PC-3 (cell line): Measurements from ENCODE around the gene OR51M1. TPM values are rescaled to one million over a fixed set of nuclear protein-coding genes. Genes with fewer than 3 reads are reported as not detected.

Experiments
- ATAC-seq: fragments of 200-7000 bp; cut with Tn5 transposase; 2 replicates; pipeline ENCODE4 v1.9.1; 2020; ENCODE audit warnings: mild to moderate bottlenecking, moderate library complexity
- BruUV-seq: library from RNA; stranded (reverse); fragments of 400-500 nt; replicated peaks from 2 replicates; lab custom pipeline; 2021; lab: Mats Ljungman, UMichigan
- CTCF ChIA-PET: fragments of 300-600 bp; sonication (Branson Sonifier 250); formaldehyde crosslinking; loops from one replicate; lab custom pipeline; 2022; ENCODE audit warnings: antibody characterized with exemption; lab: Charles Lee
- POLR2A ChIA-PET: fragments of 300-600 bp; sonication (Branson Sonifier 250); formaldehyde crosslinking; loops from one replicate; lab custom pipeline; 2022; ENCODE audit warnings: antibody characterized with exemption; ENCODE audit not compliant: unreplicated experiment; lab: Charles Lee
- DNase-seq: peaks from one replicate; pipeline ENCODE4 v3.0.0-alpha.2; 2015
- H2AFZ ChIP-seq: fragments of 300-600 bp; sonication (generic); 2 replicates; pipeline ENCODE4 v1.6.0; 2016; ENCODE audit warnings: antibody characterized with exemption, low read length
- H3F3A ChIP-seq: fragments of 300-600 bp; sonication (generic); one replicate; pipeline ENCODE4 v1.6.0; 2017; ENCODE audit warnings: antibody characterized with exemption, low read length, control low read depth, mild to moderate bottlenecking; ENCODE audit not compliant: unreplicated experiment
- H3K27ac ChIP-seq: fragments of 300-600 bp; sonication (generic); 2 replicates; pipeline ENCODE4 v1.5.1; 2016; ENCODE audit warnings: mild to moderate bottlenecking, low read length
- H3K27me3 ChIP-seq: fragments of 300-600 bp; sonication (generic); 2 replicates; pipeline ENCODE4 v1.6.1; 2016; ENCODE audit warnings: low read length, mixed read lengths
- H3K36me3 ChIP-seq: fragments of 300-600 bp; sonication (generic); 2 replicates; pipeline ENCODE4 v1.6.1; 2016; ENCODE audit warnings: low read depth, mixed run types, low read length, mixed read lengths
- H3K4me1 ChIP-seq: fragments of 300-600 bp; sonication (generic); 2 replicates; pipeline ENCODE4 v1.5.1; 2016; ENCODE audit warnings: low read length; ENCODE audit not compliant: insufficient read depth
- H3K4me2 ChIP-seq: fragments of 300-600 bp; sonication (generic); 2 replicates; pipeline ENCODE4 v1.6.0; 2016; ENCODE audit warnings: low read length
- H3K4me3 ChIP-seq: fragments of 300-600 bp; sonication (generic); 2 replicates; pipeline ENCODE4 v1.5.1; 2016; ENCODE audit warnings: mild to moderate bottlenecking, low read length, mixed read lengths
- H3K79me2 ChIP-seq: fragments of 300-600 bp; sonication (generic); 2 replicates; pipeline ENCODE4 v1.6.1; 2017; ENCODE audit warnings: low read length, mixed read lengths
- H3K9ac ChIP-seq: fragments of 300-600 bp; sonication (generic); 2 replicates; pipeline ENCODE4 v1.6.0; 2016; ENCODE audit warnings: mild to moderate bottlenecking, low read length
- H3K9me2 ChIP-seq: fragments of 300-600 bp; sonication (generic); replicated peaks from 2 replicates; pipeline ENCODE4 v1.6.1; 2016; ENCODE audit warnings: mixed run types, low read length, mixed read lengths
- H3K9me3 ChIP-seq: fragments of 300-600 bp; sonication (generic); 2 replicates; pipeline ENCODE4 v1.6.1; 2016; ENCODE audit warnings: low read length, mixed read lengths
- H4K20me1 ChIP-seq: fragments of 300-600 bp; sonication (generic); 2 replicates; pipeline ENCODE4 v1.6.1; 2016; ENCODE audit warnings: low read length, mixed read lengths
- CTCF ChIP-seq: fragments of 300-600 bp; sonication (generic); conservative IDR thresholded peaks from 2 replicates; pipeline ENCODE4 v1.5.1; 2017; ENCODE audit warnings: antibody characterized with exemption, low read depth, mild to moderate bottlenecking, low read length
- EZH2 ChIP-seq: fragments of 300-600 bp; sonication (generic); IDR thresholded peaks from one replicate; pipeline ENCODE4 v1.6.1; 2017; ENCODE audit warnings: antibody characterized with exemption, mild to moderate bottlenecking, low read length; ENCODE audit not compliant: unreplicated experiment
- EZH2phosphoT487 ChIP-seq: fragments of 300-600 bp; sonication (generic); IDR thresholded peaks from 2 replicates; pipeline ENCODE4 v1.6.1; 2018; ENCODE audit warnings: mild to moderate bottlenecking, antibody characterized with exemption, low read length, borderline replicate concordance
- intact Hi-C: fragments of 100-400 bp; cut with micrococcal nuclease; formaldehyde crosslinking; loops from 2 replicates; pipeline ENCODE4 v1.9.0; 2023
- total RNA-seq: library from RNA; depleted of rRNA; stranded (reverse); fragments of >200 nt; gene quantifications from 2 replicates; pipeline ENCODE4 v1.2.3, GENCODE V29; 2014

Gene OR51M1
- total RNA-seq, 1 experiment from 2014 or later: not detected

- Histone ChIP-seq H3K9ac (no peak overlapping the region), H3K36me3 (no peaks in the 10 kb centered on the region), H2AFZ (no peak overlapping the region), H3K27ac (no peak overlapping the region), H3F3A (no peaks in the 10 kb centered on the region), H3K4me1 (no peaks in the 10 kb centered on the region), H3K4me2 (no peak overlapping the region), H3K4me3 (no peak overlapping the region), H4K20me1 (no peaks in the 10 kb centered on the region), H3K9me2 (no peaks in the 10 kb centered on the region), H3K9me3 (no peaks in the 10 kb centered on the region), H3K27me3 (no peaks in the 10 kb centered on the region), H3K79me2 (no peaks in the 10 kb centered on the region)
- no TSS peak for BruUV-seq
- intact Hi-C loops: no loop called here
- TF ChIP-seq CTCF: no peak
- no peak for TF ChIP-seq EZH2phosphoT487
- TF ChIP-seq EZH2: no peak
- ATAC-seq (no peak), DNase-seq (no peak)
- POLR2A ChIA-PET: no interaction called here
- CTCF ChIA-PET: no interaction called here
These were observed 16.8 kb upstream of the OR51M1 start for GRCh38 chr11:5366856-5367255.

GRCh38 chr11:5367448-5368074 lies 16.1 kb upstream of the OR51M1 start:
- no peak for DNase-seq
- intact Hi-C loops: no loop called here
- Histone ChIP-seq H3K9me2 (no peaks in the 10 kb centered on the region), H3K9ac (no peak overlapping the region), H3K4me3 (no peak overlapping the region), H3K79me2 (no peaks in the 10 kb centered on the region), H2AFZ (no peak overlapping the region), H3F3A (no peaks in the 10 kb centered on the region), H3K27me3 (no peaks in the 10 kb centered on the region), H3K4me1 (no peaks in the 10 kb centered on the region), H3K4me2 (no peak overlapping the region), H3K9me3 (no peaks in the 10 kb centered on the region), H4K20me1 (no peaks in the 10 kb centered on the region), H3K36me3 (no peaks in the 10 kb centered on the region), H3K27ac (no peak overlapping the region)
- TF ChIP-seq CTCF: no peak
- TF ChIP-seq EZH2phosphoT487: no peak
- TF ChIP-seq EZH2: no peak
- ATAC-seq: no peak
- POLR2A ChIA-PET: no interaction called here
- no TSS peak for BruUV-seq
- CTCF ChIA-PET: no interaction called here

- H3K9ac ChIP-seq: no peak overlapping the region
- ATAC-seq: no peak
- intact Hi-C loops: no loop called here
- H3K36me3 ChIP-seq: no peaks in the 10 kb centered on the region
- H2AFZ ChIP-seq: no peak overlapping the region
- no peaks in the 10 kb centered on the region for H3F3A ChIP-seq
- TF ChIP-seq EZH2phosphoT487 (no peak), EZH2 (no peak)
- POLR2A ChIA-PET: no interaction called here
- no peaks in the 10 kb centered on the region for H3K79me2 ChIP-seq
- CTCF ChIA-PET: no interaction called here
- H3K9me3 ChIP-seq: no peaks in the 10 kb centered on the region
- H3K4me1 ChIP-seq: no peaks in the 10 kb centered on the region
- H3K4me3 ChIP-seq: no peak overlapping the region
- BruUV-seq: no TSS peak
- no peaks in the 10 kb centered on the region for H4K20me1 ChIP-seq
- H3K27me3 ChIP-seq: no peaks in the 10 kb centered on the region
- H3K4me2 ChIP-seq: no peak overlapping the region
- no peak for DNase-seq
- no peak overlapping the region for H3K27ac ChIP-seq
- H3K9me2 ChIP-seq: no peaks in the 10 kb centered on the region
These were observed 15.0 kb upstream of the OR51M1 start for GRCh38 chr11:5368502-5369043.
